ENCODE measurements around the gene BAK1.

DNA sequence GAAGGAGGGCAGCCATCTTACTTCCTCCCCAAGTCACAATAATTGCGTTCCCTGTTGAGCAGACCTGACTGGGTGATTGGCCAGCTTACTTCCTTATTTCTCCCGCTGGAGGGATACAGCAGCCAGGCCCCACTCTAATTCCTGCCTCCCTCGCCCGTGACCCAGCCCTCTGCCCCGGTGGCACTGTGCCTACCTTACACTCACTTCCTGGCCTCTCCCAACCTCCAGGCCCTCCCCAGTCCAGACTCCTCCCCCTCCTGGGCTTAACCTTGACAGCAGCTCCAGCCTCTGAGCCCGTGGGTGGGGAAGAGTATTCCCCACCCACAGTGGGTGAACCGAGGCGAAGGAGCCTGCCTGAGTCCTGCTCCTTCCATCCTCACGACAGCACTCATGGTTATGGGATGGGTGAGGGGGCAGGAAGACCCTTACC is 3.0 kb downstream of the BAK1 start:
- TF ChIP-seq EZH2 (IDR thresholded peaks at IDR 0.05; ENCODE audit: borderline replicate concordance, low read length), result no peak
- TF ChIP-seq, protein P1, sequence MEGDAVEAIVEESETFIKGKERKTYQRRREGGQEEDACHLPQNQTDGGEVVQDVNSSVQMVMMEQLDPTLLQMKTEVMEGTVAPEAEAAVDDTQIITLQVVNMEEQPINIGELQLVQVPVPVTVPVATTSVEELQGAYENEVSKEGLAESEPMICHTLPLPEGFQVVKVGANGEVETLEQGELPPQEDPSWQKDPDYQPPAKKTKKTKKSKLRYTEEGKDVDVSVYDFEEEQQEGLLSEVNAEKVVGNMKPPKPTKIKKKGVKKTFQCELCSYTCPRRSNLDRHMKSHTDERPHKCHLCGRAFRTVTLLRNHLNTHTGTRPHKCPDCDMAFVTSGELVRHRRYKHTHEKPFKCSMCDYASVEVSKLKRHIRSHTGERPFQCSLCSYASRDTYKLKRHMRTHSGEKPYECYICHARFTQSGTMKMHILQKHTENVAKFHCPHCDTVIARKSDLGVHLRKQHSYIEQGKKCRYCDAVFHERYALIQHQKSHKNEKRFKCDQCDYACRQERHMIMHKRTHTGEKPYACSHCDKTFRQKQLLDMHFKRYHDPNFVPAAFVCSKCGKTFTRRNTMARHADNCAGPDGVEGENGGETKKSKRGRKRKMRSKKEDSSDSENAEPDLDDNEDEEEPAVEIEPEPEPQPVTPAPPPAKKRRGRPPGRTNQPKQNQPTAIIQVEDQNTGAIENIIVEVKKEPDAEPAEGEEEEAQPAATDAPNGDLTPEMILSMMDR (conservative IDR thresholded peaks at IDR 0.05 in 1 of 2, IDR thresholded peaks at IDR 0.05 in 1 of 2; ENCODE audit: extremely low read depth in 1 of 2, insufficient read depth in 1 of 2, low read depth in 1 of 2, low read length in 2 of 2), result no peak
